ENCODE measurements around the gene PMEPA1.

The PMEPA1 gene

GRCh38 chr20:57736738-57737347 lies 27.0 kb upstream of the PMEPA1 start:
- no peak for DNase-seq

DNA sequence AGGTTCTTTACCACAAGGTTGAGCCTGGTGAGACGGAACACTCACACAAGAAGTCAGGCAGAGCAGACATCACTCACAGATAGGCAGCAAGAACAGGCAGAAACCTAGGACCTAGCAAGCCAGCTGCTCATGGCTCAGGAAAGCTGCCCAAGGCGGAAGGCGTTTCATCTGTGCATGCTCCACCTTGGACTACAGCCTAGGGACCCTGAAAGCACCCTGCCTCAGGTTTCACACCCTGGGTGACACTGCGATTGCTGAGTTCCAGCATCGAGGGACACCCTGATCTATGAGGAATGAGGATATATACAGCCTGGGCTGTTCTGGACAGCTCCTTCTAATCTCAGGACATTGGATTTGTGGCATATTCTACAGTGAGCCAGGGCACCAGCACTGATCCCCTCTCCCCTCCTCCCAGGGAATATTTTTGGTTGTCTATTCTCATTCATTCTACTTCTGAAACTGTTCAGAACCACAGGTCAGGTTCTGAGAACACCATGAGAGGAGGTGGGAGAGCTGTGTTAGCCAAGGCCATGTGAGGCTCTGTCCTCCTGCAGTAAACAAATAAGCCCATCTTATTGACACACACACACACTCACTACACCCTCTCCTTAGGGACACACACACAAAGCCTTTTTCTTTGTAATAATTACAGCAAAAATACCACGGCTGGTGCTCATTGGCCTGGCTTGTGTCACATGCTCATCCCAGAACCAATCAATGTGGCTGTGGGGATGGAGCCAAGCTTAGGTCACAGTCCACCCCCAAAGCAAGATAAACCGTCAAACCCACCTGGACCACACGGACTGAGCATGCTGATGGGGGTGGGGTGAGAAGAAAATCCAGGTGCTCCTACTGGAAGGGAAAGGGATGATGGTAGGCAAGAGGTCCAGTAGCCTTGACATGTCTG lies 26.3 kb upstream of the PMEPA1 start:
- no peak for DNase-seq

DNA sequence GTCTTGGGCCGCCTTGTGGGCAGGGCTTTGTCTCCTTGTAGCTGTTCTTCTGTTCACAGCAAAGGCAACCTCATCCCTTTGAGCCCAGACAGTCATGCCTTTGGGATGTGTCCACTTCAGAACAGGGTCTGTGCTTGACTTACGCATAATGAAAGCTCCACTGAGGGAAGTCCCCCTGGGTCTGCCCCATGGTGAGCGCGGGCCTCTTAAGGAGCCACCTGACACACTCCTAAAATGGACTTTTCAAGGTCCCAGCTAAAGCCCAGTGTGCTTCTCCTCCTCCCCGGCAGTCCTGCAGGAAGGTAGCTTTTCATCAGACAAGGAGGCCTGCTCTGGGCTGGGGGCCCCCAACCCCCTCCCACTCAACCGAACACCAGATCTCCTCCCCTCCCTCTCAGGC lies 24.9 kb upstream of the PMEPA1 start:
- no peak for DNase-seq

DNA sequence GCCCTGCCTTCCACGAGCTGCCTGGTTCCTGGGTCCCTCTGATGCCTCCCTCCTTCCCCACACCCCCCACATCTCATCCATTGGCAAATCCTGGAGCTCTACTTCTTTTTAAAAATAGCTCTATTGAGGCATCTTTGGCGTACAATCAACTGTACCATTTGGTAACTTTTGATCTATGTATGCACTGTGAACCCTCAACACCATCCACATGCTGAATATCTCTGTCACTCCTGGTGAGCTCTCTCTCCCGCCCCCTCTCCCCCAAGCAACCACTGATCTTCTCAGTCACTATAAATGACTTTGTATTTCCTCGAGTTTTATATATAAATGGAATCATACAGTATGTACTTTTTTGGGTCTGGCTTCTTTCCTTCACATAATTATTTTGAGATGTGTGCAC lies 22.4 kb upstream of the PMEPA1 start:
- DNase-seq, result no peak

DNA sequence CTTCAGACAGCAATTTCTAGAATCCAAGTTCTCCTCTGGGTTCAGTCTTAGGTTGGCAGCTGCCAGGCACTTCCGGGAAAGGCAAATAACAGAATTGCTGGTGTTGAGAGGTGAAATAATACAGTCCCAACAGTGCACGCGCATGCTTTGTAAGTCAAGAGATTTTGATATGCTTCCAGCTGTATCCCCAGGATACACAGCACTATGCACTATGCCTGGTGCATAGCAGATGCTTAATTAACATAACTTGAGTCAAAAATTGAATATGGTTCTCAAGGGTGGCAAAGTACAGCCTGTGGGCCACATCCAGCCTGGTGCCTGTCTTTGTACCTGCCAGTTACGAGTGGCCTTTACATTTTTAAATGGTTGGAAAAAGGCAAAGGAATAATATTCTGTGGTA lies 18.9 kb upstream of the PMEPA1 start:
- peak in 1 of 3 experiments; percentile 16 for DNase-seq

GRCh38 chr20:57727863-57728262 lies 18.0 kb upstream of the PMEPA1 start:
- DNase-seq, result no peak

DNA sequence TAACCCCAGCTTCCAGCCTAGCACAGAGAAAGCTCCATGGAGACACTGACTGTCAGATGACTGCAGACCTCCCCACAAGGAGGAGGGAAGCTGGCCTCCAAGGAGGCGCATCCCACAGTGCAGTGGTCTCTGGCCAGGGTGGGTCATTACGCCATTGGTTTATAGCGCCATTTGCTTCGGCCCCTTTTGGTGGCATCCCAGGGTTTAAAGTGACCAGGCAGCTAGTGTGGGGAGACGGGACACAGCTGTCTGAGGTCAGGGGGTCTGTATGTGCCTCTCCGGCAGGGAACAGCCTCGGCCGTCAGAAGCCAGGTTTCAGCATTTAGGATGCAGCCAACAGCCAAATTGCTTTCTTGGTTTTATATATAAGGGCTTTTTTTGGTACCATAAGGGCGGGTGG lies 15.8 kb upstream of the PMEPA1 start:
- DNase-seq, result no peak

DNA sequence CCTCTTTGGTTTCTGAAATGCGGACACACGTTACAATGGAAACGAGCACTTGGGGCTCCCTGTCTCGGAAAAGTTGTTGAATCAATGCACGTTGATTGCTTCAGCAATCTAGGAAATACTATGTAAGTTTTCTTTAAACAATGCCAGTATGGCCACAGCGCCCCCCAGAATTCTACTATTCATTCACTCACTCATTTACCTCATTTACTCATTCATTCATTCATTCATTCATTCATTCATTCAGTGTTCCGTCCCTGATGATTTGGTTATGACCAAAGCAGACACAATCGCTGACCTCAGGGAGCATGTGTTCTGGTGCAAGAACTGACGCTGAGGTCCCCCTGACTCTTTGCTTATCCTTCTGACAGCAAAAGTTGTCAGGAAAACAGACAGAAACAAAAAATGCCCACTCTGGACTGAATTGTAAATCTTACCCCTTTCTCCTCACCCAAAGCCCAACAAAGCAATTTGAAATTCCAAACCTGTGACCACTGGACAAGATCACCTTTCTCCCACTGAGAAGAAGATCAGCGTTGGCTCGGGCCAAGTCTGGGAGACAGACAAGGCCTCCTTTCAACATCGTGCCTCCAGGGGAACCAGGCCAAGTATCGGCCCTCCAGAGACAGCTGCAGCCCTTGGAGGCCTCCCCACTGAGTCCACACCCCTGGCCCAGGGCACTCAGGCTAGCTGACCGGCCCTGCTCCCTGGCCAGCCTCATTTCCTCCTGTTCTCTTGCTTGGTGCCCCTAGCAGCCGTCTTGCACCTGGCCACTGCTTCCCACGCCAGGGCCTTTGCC lies 15.0 kb upstream of the PMEPA1 start:
- no peak for DNase-seq

- DNase-seq, result no peak
Observed at GRCh38 chr20:57723816-57724215, 14.0 kb upstream of the PMEPA1 start.

- DNase-seq, result no peak
Observed at GRCh38 chr20:57719951-57720350, 10.1 kb upstream of the PMEPA1 start.

GRCh38 chr20:57718490-57719009 lies 8.7 kb upstream of the PMEPA1 start:
- peak; percentile 94 to 99 (median 98) for DNase-seq

DNA sequence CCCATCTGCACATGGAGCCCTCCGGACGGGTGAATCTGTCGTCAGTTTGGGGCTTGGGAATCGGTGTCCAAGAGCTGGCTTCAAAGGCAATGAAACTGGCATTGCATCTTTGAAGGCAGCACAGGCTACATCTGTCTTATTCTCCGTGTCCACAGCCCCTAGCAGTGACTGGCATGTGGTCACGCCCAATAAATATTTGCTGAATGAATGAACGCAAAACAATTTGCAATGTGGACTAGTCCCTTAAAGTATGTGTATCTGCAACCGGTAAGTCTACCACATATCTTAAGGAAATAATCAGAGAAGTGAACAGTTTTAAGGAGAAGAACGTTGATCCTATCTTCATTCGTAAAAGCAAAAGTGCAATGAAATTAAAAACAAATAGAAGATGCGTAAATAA lies 8.0 kb upstream of the PMEPA1 start:
- DNase-seq, result peak in 2 of 3 experiments; percentile 37 to 60

GRCh38 chr20:57716901-57717300 lies 7.1 kb upstream of the PMEPA1 start:
- no peak for DNase-seq

DNA sequence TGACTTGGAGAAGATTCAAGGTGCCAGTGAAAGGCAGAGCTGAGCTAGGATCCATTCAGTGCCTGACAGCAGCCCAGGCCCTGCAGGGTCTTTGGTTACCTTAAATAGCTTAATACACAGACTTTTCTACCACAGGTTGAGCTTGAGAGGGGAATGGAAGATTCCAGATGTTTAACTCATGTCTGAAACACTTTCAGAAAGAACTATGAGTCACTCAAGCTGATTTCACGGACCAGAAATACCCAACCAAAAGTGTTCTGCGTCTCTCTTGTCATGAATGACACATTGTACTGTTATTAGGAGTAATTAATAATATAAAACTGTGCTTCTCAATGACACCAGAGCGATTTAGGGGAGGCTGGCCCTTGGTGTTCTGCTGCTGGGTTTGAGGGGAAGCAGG lies 6.4 kb upstream of the PMEPA1 start:
- no peak for DNase-seq

DNA sequence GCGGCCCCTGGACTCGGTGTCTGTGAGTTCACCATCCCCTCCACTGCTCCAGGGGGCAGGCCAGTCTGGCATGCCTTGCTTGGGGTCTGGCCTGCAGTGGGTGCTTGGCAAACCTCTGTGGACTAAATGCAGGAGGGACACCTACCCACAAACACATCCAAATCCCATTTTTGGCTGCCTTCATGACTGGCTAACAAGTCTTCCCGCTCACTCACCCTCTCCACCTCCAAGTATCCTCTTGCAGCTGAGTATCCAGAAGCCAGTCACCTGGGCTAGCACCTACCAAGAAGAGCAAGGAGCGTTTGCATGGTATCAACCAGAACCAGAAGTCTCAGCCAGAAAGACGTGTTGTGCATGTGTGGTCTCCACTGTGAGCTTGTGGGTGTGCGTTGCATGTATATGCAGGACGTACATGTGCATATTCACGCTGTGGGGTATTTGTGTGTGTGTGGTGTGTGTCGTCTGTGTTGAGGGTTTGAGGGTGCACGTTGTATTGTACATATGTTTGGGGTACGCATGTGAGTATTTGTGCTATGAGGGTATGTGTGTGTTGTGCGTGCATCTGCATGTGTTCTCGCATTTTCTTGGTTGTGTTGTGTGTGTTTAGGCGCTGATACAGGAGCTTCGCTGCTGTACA lies 5.6 kb upstream of the PMEPA1 start:
- no peak for DNase-seq

DNA sequence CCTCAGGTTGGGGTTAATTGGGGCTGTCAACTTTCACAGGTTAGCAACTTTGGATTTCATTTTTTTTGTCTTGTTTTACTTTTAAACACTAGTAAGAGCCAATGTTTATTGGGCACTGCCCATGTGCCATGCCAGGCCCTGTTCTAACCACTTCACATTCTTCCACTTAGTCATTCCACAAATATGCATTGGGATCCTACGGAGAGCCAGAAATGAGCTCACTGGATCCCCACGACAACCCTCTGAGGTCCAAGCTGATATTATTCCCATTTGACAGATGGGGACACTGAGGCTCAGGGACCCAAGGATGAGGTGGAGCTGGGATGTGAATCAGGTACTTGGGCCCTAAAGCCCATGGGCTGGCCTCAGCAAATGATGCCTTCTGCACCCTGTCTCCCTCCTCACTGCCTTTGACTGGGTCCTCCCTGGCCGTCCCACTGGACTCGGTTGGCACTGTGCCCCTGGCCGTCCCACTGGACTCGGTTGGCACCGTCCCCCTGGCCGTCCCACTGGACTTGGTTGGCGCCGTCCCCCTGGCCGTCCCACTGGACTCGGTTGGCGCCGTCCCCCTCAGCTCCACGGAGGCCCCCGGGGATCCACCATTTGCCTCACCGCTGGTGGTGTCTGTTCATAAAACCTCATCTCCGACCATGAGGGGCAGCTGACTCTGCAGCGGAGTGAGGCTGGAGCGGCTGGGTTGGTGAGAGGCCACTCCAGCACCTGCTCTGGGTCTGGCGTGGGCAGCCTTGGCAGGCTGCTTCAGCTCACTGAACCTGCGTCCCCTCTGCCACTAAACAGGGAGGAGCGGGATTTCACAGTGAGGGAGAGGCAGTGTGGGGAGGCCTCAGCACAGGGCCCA lies 4.8 kb upstream of the PMEPA1 start:
- DNase-seq, result no peak

- DNase-seq, result no peak
Observed at GRCh38 chr20:57713951-57714350, 4.1 kb upstream of the PMEPA1 start.

- no peak for DNase-seq
Observed at GRCh38 chr20:57713505-57713903, 3.7 kb upstream of the PMEPA1 start.

DNA sequence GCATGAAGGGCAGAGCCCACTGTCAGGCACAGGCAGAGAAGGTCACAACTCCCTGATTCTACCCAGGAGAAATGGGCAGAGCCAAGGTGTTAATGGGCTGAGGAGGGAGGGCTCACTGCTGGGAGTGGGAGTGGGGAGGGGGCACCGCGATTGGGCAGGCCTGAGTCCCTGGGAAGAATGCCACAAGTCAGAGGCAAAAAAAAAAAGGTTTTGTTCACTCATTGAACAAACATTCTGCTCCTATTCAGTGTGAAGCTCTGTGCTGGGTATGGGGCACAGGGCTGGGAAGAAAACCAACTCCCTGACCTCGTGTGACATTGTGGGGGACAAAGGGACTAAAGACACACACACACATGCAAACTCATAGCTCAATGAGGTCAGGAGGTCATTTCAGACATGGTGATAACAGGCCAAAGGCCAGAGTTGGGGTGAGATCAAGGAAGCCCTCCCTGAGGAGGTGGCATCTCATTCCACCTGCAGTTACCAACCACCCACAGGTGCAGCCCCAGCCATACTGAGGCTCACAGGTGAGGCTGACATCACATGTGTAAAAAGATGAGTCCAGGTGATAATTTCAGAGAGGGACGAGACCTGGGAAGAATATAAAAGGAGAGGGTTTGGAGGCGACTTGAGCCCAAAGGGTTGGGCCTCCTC lies 3.2 kb upstream of the PMEPA1 start:
- DNase-seq, result no peak

- no peak for DNase-seq
Observed at GRCh38 chr20:57712341-57712740, 2.5 kb upstream of the PMEPA1 start.

DNA sequence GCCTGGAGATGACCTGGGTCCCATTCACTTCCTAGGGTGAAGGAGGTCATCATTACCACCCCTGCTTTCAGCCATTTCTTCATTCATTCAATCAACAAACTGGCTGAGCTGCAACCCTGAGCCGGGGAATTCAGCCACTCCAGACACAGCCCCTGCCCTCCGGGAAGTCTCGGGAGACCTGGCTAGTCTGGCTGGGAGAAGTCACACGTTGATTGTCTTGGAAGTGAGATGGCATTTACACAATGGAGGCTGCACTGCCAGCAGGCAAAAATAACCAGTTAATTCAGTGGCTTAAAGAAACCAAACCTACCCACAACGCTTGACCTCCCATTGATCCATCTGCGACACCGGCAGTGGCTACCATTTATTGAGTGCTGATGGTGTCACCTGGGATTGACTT lies 2.0 kb upstream of the PMEPA1 start:
- DNase-seq, result no peak

Data from NCI-H1417 (cell line).